ENCODE data around the gene PFDN5.

DNA sequence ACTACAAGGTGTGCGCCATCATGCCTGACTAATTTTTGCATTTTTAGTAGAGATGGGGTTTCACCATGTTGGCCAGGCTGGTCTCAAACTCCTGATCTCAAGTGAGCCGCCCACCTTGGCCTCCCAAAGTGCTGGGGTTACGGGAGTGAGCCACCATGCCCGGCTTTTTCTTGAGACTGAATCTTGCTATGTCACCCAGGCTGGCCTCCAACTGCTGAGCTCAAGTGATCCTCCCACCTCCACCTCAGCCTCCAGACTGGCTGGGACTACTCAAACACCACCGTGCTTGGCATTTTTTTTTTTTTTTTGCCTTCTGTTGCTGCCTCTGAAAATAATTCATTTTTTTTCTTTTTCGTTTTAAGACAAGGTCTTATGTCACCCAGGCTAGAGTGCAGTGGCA is 35.5 kb upstream of the PFDN5 start:
- TF ChIP-seq EZH2 (IDR thresholded peaks at IDR 0.05; ENCODE audit: borderline replicate concordance) (no peak), EZH2phosphoT487 (IDR thresholded peaks at IDR 0.05; ENCODE audit: low read depth, severe bottlenecking, unreplicated experiment) (no peak)
- TF ChIP-seq, protein P1, sequence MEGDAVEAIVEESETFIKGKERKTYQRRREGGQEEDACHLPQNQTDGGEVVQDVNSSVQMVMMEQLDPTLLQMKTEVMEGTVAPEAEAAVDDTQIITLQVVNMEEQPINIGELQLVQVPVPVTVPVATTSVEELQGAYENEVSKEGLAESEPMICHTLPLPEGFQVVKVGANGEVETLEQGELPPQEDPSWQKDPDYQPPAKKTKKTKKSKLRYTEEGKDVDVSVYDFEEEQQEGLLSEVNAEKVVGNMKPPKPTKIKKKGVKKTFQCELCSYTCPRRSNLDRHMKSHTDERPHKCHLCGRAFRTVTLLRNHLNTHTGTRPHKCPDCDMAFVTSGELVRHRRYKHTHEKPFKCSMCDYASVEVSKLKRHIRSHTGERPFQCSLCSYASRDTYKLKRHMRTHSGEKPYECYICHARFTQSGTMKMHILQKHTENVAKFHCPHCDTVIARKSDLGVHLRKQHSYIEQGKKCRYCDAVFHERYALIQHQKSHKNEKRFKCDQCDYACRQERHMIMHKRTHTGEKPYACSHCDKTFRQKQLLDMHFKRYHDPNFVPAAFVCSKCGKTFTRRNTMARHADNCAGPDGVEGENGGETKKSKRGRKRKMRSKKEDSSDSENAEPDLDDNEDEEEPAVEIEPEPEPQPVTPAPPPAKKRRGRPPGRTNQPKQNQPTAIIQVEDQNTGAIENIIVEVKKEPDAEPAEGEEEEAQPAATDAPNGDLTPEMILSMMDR (IDR thresholded peaks at IDR 0.05; ENCODE audit: poor library complexity), result no peak

Data from hepatocyte (in vitro differentiated cells).